Gastrocnemius medialis (tissue), 4 donors: Measurements from ENCODE around the gene PLA2G12B. TPM values are rescaled to one million over a fixed set of nuclear protein-coding genes. Genes with fewer than 3 reads are reported as not detected.

Experiments
- ATAC-seq, 2 donors: fragments of 150-250 bp; one replicate each; pipeline ENCODE4 v1.9.1; 2016
- DNase-seq, 2 donors: peaks; one replicate each; pipeline ENCODE4 v3.0.0-alpha.2; 2019
- H3K27ac ChIP-seq, 4 donors: fragments of 200-600 bp; sonication (generic); 1 replicate in 1 of 4; 2 replicates in 3 of 4; pipeline ENCODE4 v1.5.1; 2016 to 2018; ENCODE audit warnings: mild to moderate bottlenecking in 2 of 4, moderate library complexity in 1 of 4
- H3K27me3 ChIP-seq, 3 donors: fragments of 200-600 bp; sonication (generic) in 2 of 3; 1 replicate in 1 of 3; 2 replicates in 2 of 3; pipeline versions ENCODE4 v1.5.1 to v1.6.0; 2016 to 2019; ENCODE audit warnings: mild to moderate bottlenecking in 1 of 3, moderate library complexity in 1 of 3
- H3K36me3 ChIP-seq, 2 donors: fragments of 200-600 bp; sonication (generic) in 1 of 2; one replicate each; pipeline ENCODE4 v1.5.1; 2017 to 2018
- H3K4me1 ChIP-seq, 2 donors: fragments of 200-600 bp; sonication (generic) in 1 of 2; one replicate each; pipeline ENCODE4 v1.5.1; 2016 to 2017; ENCODE audit warnings: mild to moderate bottlenecking in 2 of 2
- H3K4me3 ChIP-seq, 4 donors: fragments of 200-600 bp; sonication (generic) in 3 of 4; 1 replicate in 1 of 4; 2 replicates in 3 of 4; pipeline ENCODE4 v1.5.1; 2016 to 2019; ENCODE audit warnings: mild to moderate bottlenecking in 2 of 4
- H3K9me3 ChIP-seq, 3 donors: fragments of 200-600 bp; sonication (generic) in 2 of 3; 1 replicate in 1 of 3; 2 replicates in 2 of 3; pipeline ENCODE4 v1.5.1; 2016 to 2019
- POLR2A ChIP-seq, 2 donors: fragments of 450-650 bp; IDR thresholded peaks; one replicate each; pipeline ENCODE4 v1.6.1; 2017; ENCODE audit warnings: antibody characterized with exemption in 2 of 2, mild to moderate bottlenecking in 2 of 2, moderate library complexity in 2 of 2
- in situ Hi-C, 4 donors: fragments of 200-750 bp; cut with MboI; loops; one replicate each; pipeline versions ENCODE4 v1.15.0 to v1.8.0; 2017; ENCODE audit warnings: low sequenced_read_pairs in 4 of 4
- intact Hi-C: fragments of 100-400 bp; cut with DNase I; formaldehyde crosslinking; loops from one replicate; pipeline ENCODE4 v1.15.1; 2023; ENCODE audit warnings: low total_unique reads
- total RNA-seq, 4 donors: library from RNA; depleted of rRNA; stranded (reverse); fragments of >200 nt; gene quantifications; one replicate each; pipeline versions ENCODE4 v1.1.0 to v1.2.3, GENCODE V29; 2016
- TF ChIP-seq, protein P1 (sequence below), 5 experiments: fragments of 450-650 bp in 3 of 5; fragments of 200-600 bp in 2 of 5; sonication (generic) in 2 of 5; IDR thresholded peaks in 4 of 5; conservative IDR thresholded peaks in 1 of 5; 1 replicate in 4 of 5; 2 replicates in 1 of 5; pipeline ENCODE4 v1.5.1; 2016 to 2019; ENCODE audit warnings: antibody characterized with exemption in 5 of 5, mild to moderate bottlenecking in 3 of 5, moderate library complexity in 3 of 5

PLA2G12B gene
- total RNA-seq, 4 donors from 2014 or later, result not detected

DNA sequence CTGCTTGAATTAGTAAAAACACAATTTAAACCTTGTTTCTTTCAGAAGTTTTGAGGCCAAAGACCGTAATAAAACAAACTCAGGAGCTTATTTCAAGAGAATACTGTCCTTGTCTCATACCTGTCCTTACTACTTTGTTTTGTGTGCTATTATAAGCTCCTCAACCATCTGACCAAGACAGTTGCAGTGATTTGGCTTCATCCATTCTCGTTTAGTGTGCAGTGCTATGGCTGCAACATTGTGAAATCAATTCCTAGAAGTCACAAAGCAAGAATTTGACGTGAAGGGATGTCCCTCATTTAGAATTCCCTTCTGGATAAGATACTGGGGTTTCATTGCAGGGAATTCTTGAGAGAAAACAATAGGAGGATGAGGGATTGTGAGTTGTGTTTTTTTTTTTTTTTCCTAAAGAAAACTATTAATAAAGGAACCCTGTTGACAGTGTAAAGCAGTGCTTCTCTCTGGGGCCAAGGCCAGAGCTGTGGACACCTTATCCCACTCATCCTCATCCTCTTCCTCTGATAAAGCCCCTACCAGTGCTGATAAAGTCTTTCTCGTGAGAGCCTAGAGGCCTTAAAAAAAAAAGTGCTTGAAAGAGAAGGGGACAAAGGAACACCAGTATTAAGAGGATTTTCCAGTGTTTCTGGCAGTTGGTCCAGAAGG lies 61.3 kb downstream of the PLA2G12B start, which contains the start of gene OIT3:
OIT3 (plus strand) TSS at position 604 of the 663 bp plus-strand sequence. CDS start 60 bp downstream, outside the sequence.
- H3K27ac ChIP-seq, result no peak within 1 kb of the TSS
- H3K27me3 ChIP-seq, result no peaks in the 10 kb centered on the region
- TF ChIP-seq, protein P1, sequence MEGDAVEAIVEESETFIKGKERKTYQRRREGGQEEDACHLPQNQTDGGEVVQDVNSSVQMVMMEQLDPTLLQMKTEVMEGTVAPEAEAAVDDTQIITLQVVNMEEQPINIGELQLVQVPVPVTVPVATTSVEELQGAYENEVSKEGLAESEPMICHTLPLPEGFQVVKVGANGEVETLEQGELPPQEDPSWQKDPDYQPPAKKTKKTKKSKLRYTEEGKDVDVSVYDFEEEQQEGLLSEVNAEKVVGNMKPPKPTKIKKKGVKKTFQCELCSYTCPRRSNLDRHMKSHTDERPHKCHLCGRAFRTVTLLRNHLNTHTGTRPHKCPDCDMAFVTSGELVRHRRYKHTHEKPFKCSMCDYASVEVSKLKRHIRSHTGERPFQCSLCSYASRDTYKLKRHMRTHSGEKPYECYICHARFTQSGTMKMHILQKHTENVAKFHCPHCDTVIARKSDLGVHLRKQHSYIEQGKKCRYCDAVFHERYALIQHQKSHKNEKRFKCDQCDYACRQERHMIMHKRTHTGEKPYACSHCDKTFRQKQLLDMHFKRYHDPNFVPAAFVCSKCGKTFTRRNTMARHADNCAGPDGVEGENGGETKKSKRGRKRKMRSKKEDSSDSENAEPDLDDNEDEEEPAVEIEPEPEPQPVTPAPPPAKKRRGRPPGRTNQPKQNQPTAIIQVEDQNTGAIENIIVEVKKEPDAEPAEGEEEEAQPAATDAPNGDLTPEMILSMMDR (IDR thresholded peaks at IDR 0.05 in 4 of 5, conservative IDR thresholded peaks at IDR 0.05 in 1 of 5), result no peak
- no peak for TF ChIP-seq POLR2A (IDR thresholded peaks at IDR 0.05)
- no peaks in the 10 kb centered on the region for H3K9me3 ChIP-seq
- H3K4me3 ChIP-seq, result no peak within 1 kb of the TSS
- DNase-seq (no peak), ATAC-seq (peak in 1 of 2 donors; percentile 60)
- H3K36me3 ChIP-seq, result peaks cover 0 to 5% of the 10 kb centered on the region in 2 donors
- in situ Hi-C loops, result no loop called here
- H3K4me1 ChIP-seq, result peaks cover 0 to 4% of the 10 kb centered on the region in 2 donors
- intact Hi-C loops, result no loop called here

DNA sequence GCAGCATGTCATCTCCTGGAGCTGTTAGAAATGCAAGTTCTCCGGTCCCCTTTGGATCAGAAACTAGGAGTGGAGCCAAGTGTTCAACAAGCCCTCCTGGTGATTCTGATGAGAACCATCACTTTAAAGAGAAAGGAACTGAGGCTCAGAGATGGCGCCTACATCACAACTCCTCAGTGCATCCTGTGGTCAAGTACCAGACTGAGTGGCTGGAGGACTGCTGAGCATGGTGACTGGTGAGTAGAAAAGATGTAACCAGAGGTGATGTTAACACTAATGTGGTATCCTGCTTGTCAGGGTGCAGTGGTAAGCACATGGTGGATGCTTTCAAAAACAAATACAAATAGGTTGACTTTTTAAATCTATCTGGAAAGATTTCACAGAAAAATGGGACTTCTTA lies 64.5 kb downstream of the PLA2G12B start:
- H3K4me1 ChIP-seq, result peaks cover 0 to 4% of the 10 kb centered on the region in 2 donors
- intact Hi-C loops, result no loop called here
- H3K27ac ChIP-seq, result no peak overlapping the region
- in situ Hi-C loops, result no loop called here
- no peaks in the 10 kb centered on the region for H3K27me3 ChIP-seq
- no peaks in the 10 kb centered on the region for H3K9me3 ChIP-seq
- DNase-seq (no peak), ATAC-seq (no peak)
- TF ChIP-seq, protein P1 (IDR thresholded peaks at IDR 0.05 in 4 of 5, conservative IDR thresholded peaks at IDR 0.05 in 1 of 5), result no peak
- TF ChIP-seq POLR2A (IDR thresholded peaks at IDR 0.05), result no peak
- H3K4me3 ChIP-seq, result no peak overlapping the region
- peaks cover 0 to 33% of the 10 kb centered on the region in 2 donors for H3K36me3 ChIP-seq

GRCh38 chr10:72889391-72889831 lies 65.2 kb downstream of the PLA2G12B start:
- TF ChIP-seq, protein P1 (IDR thresholded peaks at IDR 0.05 in 4 of 5, conservative IDR thresholded peaks at IDR 0.05 in 1 of 5), result no peak
- TF ChIP-seq POLR2A (IDR thresholded peaks at IDR 0.05), result no peak
- Histone ChIP-seq H3K9me3 (no peaks in the 10 kb centered on the region), H3K4me1 (peaks cover 0 to 4% of the 10 kb centered on the region in 2 donors), H3K36me3 (peaks cover 0 to 39% of the 10 kb centered on the region in 2 donors), H3K4me3 (no peak overlapping the region), H3K27me3 (no peaks in the 10 kb centered on the region), H3K27ac (no peak overlapping the region)
- peak in 1 of 2 donors; percentile 28 for ATAC-seq
- intact Hi-C loops (no loop called here), in situ Hi-C loops (no loop called here)
- no peak for DNase-seq

DNA sequence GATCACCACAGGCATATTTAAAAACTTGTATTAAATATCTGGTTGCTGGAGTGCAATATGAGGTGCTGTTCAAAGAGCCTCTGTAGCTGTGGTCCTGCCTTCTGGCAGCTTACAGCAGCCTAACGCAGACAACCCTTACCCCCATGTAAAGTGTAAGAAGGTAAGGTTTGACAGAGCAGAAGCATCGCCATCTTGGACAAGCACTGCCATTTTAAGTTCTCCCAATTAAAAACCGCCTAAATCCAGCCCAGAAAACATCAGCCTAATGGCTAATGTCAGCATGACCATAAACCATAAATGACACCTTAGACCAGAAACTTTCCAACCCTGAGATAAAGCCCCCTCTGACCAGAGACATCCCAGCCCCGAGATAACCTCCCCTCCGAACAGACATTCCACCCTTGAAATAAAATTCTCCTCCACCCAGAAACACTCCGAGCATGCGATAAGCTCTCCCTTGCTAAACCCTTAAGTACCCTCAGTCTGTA lies 66.4 kb downstream of the PLA2G12B start:
- ATAC-seq (no peak), DNase-seq (no peak)
- in situ Hi-C loops, result no loop called here
- no peaks in the 10 kb centered on the region for H3K9me3 ChIP-seq
- no peak overlapping the region for H3K4me3 ChIP-seq
- H3K4me1 ChIP-seq, result peaks cover 0 to 3% of the 10 kb centered on the region in 2 donors
- H3K27me3 ChIP-seq, result no peaks in the 10 kb centered on the region
- H3K27ac ChIP-seq, result no peak overlapping the region
- intact Hi-C loops, result no loop called here
- H3K36me3 ChIP-seq, result peaks cover 0 to 46% of the 10 kb centered on the region in 2 donors
- no peak for TF ChIP-seq POLR2A (IDR thresholded peaks at IDR 0.05)
- TF ChIP-seq, protein P1 (IDR thresholded peaks at IDR 0.05 in 4 of 5, conservative IDR thresholded peaks at IDR 0.05 in 1 of 5), result no peak
